Retinal pigment epithelial cell (primary cell): Measurements from ENCODE around the gene SMURF1.

Experiments used
- DNase-seq: peaks from one replicate; pipeline ENCODE4 v3.0.0-alpha.2; 2010; ENCODE audit warnings: low read depth
- H3K4me3 ChIP-seq: 2 replicates; pipeline ENCODE4 v1.5.1; 2011; ENCODE audit warnings: mild to moderate bottlenecking, low read length, control low read depth, moderate library complexity
- CTCF ChIP-seq: conservative IDR thresholded peaks from 2 replicates; pipeline ENCODE4 v1.5.1; 2011; ENCODE audit warnings: low read depth, low read length, control low read depth, inconsistent platforms

Gene SMURF1

GRCh38 chr7:98990356-98990755 is 153.6 kb downstream of the SMURF1 start:
- no peak overlapping the region for H3K4me3 ChIP-seq
- no peak for DNase-seq
- TF ChIP-seq CTCF, result no peak

GRCh38 chr7:98988641-98989040 is 155.3 kb downstream of the SMURF1 start:
- DNase-seq, result no peak
- no peak for TF ChIP-seq CTCF
- no peak overlapping the region for H3K4me3 ChIP-seq

- no peak overlapping the region for H3K4me3 ChIP-seq
- no peak for TF ChIP-seq CTCF
- no peak for DNase-seq
Observed at GRCh38 chr7:98985945-98986344, 158.0 kb downstream of the SMURF1 start.

GRCh38 chr7:98985406-98985805 is 158.5 kb downstream of the SMURF1 start:
- DNase-seq, result no peak
- no peak for TF ChIP-seq CTCF
- H3K4me3 ChIP-seq, result no peak overlapping the region

GRCh38 chr7:98984126-98984525 is 159.8 kb downstream of the SMURF1 start:
- no peak overlapping the region for H3K4me3 ChIP-seq
- no peak for DNase-seq
- no peak for TF ChIP-seq CTCF

GRCh38 chr7:98982686-98983085 is 161.2 kb downstream of the SMURF1 start:
- no peak for DNase-seq
- TF ChIP-seq CTCF, result no peak
- H3K4me3 ChIP-seq, result no peak overlapping the region

GRCh38 chr7:98981701-98982100 is 162.2 kb downstream of the SMURF1 start:
- no peak for TF ChIP-seq CTCF
- no peak overlapping the region for H3K4me3 ChIP-seq
- DNase-seq, result no peak
